Fibroblast of villous mesenchyme (primary cell): Measurements from ENCODE around the gene PKM. TPM values are rescaled to one million over a fixed set of nuclear protein-coding genes. Genes with fewer than 3 reads are reported as not detected.
A peak's percentile ranks its signal among the peaks of the same experiment; 100 is the strongest.

Source experiments
- DNase-seq: peaks from one replicate; pipeline ENCODE4 v3.0.0-alpha.2; 2010; ENCODE audit warnings: low read depth
- H3K4me3 ChIP-seq: 2 replicates; pipeline ENCODE4 v1.5.1; 2011; ENCODE audit warnings: low read depth, mild to moderate bottlenecking, low read length
- CTCF ChIP-seq: IDR thresholded peaks from 2 replicates; pipeline ENCODE4 v1.5.1; 2012; ENCODE audit warnings: low read depth, mild to moderate bottlenecking, low read length; ENCODE audit not compliant: insufficient read depth
- total RNA-seq: library from RNA; depleted of rRNA; stranded (reverse); fragments of >200 nt; gene quantifications from 2 replicates; pipeline ENCODE4 v1.2.3, GENCODE V29; 2012

Gene PKM
- total RNA-seq, 1 donor: 2,239 TPM

- DNase-seq: no peak
- TF ChIP-seq CTCF: no peak
- no peak overlapping the region for H3K4me3 ChIP-seq
Measured at GRCh38 chr15:72168808-72169190, 62.2 kb downstream of the PKM start.

GRCh38 chr15:72168131-72168807 is 62.7 kb downstream of the PKM start:
- TF ChIP-seq CTCF: no peak

GRCh38 chr15:72167445-72167844 is 63.5 kb downstream of the PKM start:
- DNase-seq: no peak
- H3K4me3 ChIP-seq: no peak overlapping the region
- TF ChIP-seq CTCF: no peak

More at GRCh38 chr15:72168131-72168807, 62.7 kb downstream of the PKM start:
- no peak overlapping the region for H3K4me3 ChIP-seq
- peak; percentile 17 for DNase-seq

- DNase-seq: no peak
- no peak for TF ChIP-seq CTCF
- no peak overlapping the region for H3K4me3 ChIP-seq
Measured at GRCh38 chr15:72166716-72167417, 64.1 kb downstream of the PKM start.

- no peak overlapping the region for H3K4me3 ChIP-seq
- DNase-seq: no peak
- no peak for TF ChIP-seq CTCF
Measured at GRCh38 chr15:72163719-72164118, 67.3 kb downstream of the PKM start.

GRCh38 chr15:72162569-72162968 is 68.4 kb downstream of the PKM start:
- no peak overlapping the region for H3K4me3 ChIP-seq
- no peak for DNase-seq
- TF ChIP-seq CTCF: no peak
